ENCODE measurements around the gene SPART.
"Not testable (repeated sequence)": the region's sequence is repeated elsewhere in the genome, so short reads cannot be mapped to it uniquely, and the experiment has no call there.

DNA sequence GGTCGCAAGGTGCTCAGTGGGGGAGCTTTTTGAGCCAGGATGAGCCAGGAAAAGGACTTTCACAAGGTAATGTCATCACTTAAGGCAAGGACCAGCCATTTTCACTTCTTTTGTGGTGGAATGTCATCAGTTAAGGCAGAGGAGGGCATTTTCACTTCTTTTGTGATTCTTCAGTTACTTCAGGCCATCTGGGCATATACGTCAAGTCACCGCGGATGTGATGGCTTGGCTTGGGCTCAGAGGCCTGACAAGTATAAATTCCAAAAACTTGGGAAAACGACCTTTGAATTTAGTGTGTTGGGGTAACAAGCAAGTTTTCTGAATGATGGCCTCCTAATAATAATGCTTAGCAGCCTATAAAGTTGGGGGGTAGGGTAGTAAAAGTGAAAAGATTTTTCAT, 21.3 kb downstream of the SPART start:
- TF ChIP-seq POLR2AphosphoS5, POLR2A, CTCF (IDR thresholded peaks at IDR 0.05): not testable (repeated sequence)
